Right kidney (tissue), 1 donor: ENCODE measurements around the gene RNU7-1.

Source experiments
- DNase-seq: peaks from one replicate; pipeline ENCODE4 v3.0.0-alpha.2; 2016

Gene RNU7-1

GRCh38 chr12:6937481-6938352 lies 5.9 kb upstream of the RNU7-1 start:
- peak; percentile 97 for DNase-seq

GRCh38 chr12:6938353-6939190 lies 5.0 kb upstream of the RNU7-1 start:
- no peak for DNase-seq

DNA sequence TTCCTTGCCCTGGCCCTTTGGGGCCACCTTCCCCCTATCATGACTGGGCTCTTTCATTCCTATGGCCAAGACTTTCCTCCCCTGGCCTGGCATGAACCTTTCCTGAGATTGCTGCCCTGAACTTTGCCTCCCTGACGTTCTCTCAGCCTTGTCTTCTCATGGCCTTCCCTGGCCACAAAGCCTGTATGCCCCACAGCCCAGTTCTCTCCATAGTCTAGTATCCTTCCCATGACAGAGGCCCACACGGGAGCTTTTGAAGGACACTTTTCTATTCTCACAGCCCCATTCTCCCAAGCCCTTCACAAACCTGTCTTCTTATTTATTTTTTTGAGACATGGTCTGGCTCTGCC lies 4.5 kb upstream of the RNU7-1 start:
- DNase-seq: no peak

GRCh38 chr12:6941267-6941666 lies 2.3 kb upstream of the RNU7-1 start:
- no peak for DNase-seq

DNA sequence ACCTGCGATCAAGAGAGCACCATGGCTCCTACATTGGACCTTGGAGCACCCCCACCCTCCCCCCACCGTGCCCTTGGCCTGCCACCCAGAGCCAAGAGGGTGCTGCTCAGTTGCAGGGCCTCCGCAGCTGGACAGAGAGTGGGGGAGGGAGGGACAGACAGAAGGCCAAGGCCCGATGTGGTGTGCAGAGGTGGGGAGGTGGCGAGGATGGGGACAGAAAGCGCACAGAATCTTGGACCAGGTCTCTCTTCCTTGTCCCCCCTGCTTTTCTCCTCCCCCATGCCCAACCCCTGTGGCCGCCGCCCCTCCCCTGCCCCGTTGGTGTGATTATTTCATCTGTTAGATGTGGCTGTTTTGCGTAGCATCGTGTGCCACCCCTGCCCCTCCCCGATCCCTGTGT lies 1.8 kb upstream of the RNU7-1 start:
- DNase-seq: no peak

- no peak for DNase-seq
Observed at GRCh38 chr12:6942331-6942665, 1.3 kb upstream of the RNU7-1 start.

GRCh38 chr12:6943389-6943721 lies 261 bp upstream of the RNU7-1 start:
- DNase-seq: peak; percentile 92

DNA sequence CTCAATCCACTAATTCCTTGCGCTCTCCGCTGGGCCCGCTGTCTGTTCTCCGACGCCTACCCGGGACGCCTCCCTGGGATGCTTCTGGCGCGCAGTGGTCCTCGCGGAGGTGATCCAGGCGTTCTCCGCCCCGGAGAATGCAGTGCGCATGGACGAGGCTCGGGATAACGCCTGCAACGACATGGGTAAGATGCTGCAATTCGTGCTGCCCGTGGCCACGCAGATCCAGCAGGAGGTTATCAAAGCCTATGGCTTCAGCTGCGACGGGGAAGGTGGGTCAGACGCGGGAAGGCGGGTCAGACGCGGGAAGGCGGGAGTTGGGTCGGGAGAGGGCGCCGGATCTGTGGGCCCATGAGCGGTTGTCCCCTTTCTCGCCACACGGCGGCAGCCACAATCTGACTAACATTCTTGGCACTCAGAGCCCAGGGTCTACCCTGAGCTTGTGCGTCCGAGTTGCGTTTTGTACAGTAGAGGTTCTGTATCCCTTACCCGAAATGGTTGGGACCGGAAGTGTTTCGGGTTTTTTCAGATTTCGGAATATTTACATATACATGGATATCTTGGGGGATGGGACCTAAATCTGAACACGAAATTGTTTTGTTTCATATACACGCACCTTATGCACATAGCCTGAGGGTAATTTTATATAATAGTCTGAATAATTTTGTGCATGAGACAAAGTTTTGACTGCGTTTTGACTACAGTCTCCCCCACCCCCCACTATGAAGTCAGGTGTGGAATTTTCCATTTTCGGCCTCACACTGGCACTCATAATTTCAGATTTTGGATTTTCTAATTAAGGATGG lies 968 bp downstream of the RNU7-1 start:
- peak; percentile 90 for DNase-seq

- no peak for DNase-seq
Observed at GRCh38 chr12:6945613-6946012, 2.0 kb downstream of the RNU7-1 start.

DNA sequence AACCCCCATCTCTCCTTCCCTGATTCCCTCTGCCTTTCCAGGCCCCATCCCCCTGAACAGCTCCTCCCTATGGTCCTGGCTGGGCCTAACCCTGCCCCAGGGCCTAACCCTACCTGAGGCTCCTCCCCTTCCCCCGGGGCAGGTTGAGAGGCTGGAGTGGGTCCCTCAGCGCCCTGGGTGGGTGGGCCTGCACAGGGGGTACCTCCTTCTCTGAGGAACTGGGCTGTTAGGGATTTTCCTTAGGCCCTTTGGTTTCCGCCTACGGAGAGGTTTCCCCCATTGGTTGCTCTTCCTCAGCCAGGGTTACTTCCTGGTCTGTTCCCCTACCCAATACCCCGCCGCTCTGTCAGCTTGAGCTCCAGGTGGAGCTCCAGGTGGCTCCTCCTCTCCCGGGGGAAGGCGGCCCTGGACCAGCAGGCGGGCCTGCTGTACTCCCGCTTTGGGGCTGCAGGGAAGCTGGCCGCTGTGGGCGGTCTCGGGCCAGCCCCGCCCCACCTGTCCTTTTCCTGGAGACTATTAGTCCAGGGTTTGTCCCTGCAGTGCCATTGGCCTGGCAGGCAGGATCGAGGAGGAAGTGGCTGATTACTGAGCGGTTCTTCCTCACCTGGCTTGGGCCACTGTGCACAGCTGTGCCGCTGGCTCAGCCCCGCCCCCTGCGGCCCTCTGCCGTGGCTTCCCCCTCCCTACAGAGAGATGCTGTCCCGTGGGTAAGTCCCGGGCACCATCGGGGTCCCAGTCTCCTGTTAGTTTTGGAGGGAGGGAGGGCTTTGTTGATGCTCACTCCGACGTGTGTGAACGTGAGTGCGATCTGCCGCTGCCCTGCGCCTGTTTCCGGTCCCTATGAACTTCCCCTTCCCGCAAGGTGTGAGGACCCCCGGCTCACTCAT lies 2.7 kb downstream of the RNU7-1 start:
- peak; percentile 68 for DNase-seq

GRCh38 chr12:6946920-6947374 lies 3.3 kb downstream of the RNU7-1 start:
- DNase-seq: no peak

DNA sequence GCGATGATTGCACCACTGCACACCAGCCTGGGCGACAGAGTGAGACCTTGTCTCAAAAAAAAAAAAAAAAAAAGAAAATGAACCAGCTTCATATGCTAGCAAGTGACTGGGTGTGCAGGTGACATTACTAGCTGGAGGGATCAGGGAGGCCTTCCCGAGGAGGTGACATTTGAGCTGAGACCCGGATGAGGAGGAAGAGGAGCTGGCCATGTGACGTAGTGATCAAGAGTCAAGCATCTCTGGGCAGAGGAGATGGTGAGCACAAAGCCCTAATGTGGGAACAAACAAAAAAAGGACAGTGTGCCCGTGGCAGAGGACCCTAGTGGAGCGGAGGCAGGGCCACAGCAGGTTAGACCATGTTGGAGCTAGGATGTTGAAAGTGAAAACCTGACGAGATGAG lies 4.0 kb downstream of the RNU7-1 start:
- no peak for DNase-seq

DNA sequence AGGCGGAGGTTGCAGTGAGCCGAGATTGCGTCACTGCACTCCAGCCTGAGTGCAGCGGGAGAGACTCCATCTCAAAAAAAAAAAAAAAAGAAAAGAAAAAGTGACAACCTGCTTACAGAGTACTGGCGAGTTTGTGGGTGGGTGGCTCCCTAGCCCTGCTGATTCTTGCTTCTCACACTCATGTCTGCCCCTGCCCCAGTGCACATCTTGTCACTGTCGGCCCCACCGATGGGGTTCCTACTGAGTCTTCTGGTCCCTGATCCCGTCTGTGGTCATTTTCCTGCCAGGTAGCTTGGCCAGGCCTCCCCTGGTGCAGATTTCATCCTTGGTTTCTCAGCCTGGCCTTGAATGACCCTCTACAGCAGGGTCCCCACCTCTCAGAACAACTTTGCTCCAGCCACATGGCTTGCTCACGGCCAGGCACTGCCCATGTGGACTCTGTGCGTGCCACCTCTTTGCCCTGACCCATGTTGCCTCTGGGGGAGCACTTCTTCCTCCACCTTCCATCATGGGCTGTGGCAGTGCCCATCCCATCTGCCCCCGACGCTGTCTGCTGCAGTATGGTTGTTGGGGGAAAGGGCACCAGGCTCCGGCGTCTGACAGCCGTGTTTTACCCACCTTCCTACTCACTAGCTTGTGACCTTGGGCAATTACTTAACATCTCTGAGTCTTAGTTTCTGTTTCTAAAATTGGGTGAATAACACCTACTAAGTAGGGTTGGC lies 5.4 kb downstream of the RNU7-1 start:
- DNase-seq: no peak

- no peak for DNase-seq
Observed at GRCh38 chr12:6950401-6950801, 6.8 kb downstream of the RNU7-1 start.

DNA sequence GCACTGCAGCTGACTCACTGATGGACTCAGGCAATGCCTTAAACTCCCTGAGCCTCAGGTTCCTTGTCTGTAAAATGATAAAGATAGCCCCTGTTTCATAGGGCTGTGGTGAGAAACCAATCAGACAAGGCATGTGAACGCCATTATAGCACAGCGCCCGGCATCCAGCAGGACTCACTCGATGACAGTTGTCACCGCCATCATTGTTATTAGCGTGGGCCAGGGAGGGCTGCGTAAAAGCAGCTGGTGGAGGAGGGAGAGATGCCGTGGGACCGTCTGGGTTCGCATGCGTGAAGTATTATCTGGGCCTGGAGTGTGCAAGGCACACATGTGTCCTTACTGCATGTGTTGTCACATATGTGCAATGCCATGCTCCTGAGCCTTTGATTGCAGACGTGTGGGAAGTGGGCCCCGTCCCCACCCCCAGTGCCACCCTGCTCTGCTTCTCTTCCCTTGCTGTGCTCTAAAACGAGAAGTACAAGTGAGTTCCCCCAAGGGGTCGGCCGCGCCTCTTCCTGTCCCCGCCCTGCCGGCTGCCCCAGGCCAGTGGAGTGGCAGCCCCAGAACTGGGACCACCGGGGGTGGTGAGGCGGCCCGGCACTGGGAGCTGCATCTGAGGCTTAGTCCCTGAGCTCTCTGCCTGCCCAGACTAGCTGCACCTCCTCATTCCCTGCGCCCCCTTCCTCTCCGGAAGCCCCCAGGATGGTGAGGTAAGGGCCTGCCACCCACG lies 7.4 kb downstream of the RNU7-1 start, which contains the start of gene PTPN6:
TSS of gene PTPN6 (plus strand) at position 546 of the 730 bp plus-strand sequence. CDS start at position 703, 157 bp downstream.
- no peak for DNase-seq

GRCh38 chr12:6951551-6952120 lies 8.0 kb downstream of the RNU7-1 start:
- no peak for DNase-seq

DNA sequence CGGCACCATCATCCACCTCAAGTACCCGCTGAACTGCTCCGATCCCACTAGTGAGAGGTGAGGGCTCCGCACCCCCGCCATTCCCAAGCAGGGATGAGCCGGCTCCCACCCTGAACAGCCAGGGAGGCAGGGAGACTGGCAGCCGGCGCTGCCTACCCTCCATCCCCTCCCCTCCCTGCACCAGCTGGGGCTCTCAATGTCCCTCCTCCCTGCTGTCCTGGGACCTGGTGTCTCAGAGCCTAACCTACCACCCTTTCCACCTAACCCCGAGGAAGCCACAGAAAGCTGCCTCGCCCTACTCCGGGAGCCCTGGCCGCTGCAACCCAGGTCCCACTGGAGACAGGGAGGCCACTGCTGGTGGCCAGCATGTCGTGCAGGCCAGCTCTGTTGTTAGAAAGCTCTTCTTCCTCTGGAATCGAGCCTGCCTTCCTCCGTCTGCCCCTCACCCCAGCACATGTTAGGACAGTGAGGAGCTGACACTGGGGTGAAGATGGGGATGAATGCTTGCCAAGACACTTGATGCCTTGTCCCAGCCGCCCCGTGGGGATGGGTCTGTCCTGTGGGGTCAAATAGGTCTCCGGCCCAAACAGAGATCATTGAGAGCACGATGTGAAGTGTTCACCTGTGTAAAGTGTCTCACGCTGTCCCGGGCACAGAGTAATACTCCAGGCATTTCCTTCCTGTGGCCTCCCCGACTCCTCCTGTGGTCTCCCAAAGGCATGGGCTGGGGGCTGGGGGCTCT lies 8.7 kb downstream of the RNU7-1 start:
- DNase-seq: no peak

DNA sequence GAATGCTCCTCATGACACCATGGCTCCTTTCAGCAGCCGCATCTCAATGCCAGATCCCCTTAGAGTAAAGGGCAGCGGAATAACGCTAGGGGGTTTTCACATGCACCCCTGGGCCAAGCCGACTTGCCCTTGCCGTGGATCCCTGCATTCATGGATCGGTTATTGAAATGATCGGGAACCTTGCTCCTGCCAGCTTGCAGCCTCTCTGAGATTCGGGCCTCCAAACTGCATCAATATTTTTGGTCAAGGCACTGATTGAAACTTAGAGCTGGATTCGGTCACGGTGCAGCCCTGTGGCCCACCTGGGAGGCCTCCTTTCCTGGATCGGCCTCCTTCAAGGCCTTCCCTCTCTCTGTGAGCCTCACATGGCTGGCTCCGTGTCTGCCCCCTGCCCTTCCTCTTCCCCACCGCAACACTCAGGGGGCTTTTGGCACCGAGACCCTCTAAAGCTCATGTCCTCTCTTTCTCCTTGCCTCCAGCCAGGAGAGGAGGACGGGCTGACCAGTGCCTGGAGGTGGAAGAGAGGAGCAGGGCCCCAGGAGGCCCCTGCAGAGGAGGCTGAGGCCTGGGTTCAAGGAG lies 9.3 kb downstream of the RNU7-1 start:
- no peak for DNase-seq
